Kidney (tissue), 14 donors: ENCODE measurements around the gene ARPC3. TPM values are rescaled to one million over a fixed set of nuclear protein-coding genes. Genes with fewer than 3 reads are reported as not detected.

Experiments used
- DNase-seq, 5 donors: peaks; one replicate each; pipeline ENCODE4 v3.0.0-alpha.2; 2013 to 2020
- FAIRE-seq: peaks from 2 replicates; lab custom pipeline; 2012; peaks lifted over from hg19 to GRCh38; lab: Jason Lieb, UNC
- H3K27ac ChIP-seq, 2 donors: one replicate each; pipeline ENCODE4 v1.7.0; 2013; ENCODE audit warnings: low read depth in 2 of 2, low read length in 2 of 2, inconsistent platforms in 1 of 2
- H3K27me3 ChIP-seq: one replicate; pipeline ENCODE4 v1.7.1; 2013; ENCODE audit warnings: low read length, inconsistent platforms; ENCODE audit not compliant: control insufficient read depth, insufficient read depth
- H3K36me3 ChIP-seq, 3 donors: one replicate each; pipeline versions ENCODE4 v1.7.0 to v1.7.1; 2013; ENCODE audit warnings: low read length in 3 of 3, control low read depth in 1 of 3, inconsistent platforms in 1 of 3; ENCODE audit not compliant: insufficient read depth in 3 of 3, control insufficient read depth in 2 of 3
- H3K4me1 ChIP-seq, 3 donors: one replicate each; pipeline versions ENCODE4 v1.7.0 to v1.7.1; 2013; ENCODE audit warnings: low read length in 3 of 3, inconsistent platforms in 1 of 3, low read depth in 1 of 3; ENCODE audit not compliant: control insufficient read depth in 2 of 3, insufficient read depth in 2 of 3
- H3K4me3 ChIP-seq, 3 donors: one replicate each; pipeline versions ENCODE4 v1.7.0 to v1.8.1; 2013; ENCODE audit warnings: low read length in 3 of 3, control low read depth in 1 of 3, inconsistent platforms in 1 of 3
- H3K9ac ChIP-seq, 3 donors: one replicate each; pipeline versions ENCODE4 v1.7.0 to v1.7.1; 2013; ENCODE audit warnings: low read length in 3 of 3, control low read depth in 1 of 3, inconsistent platforms in 1 of 3
- H3K9me3 ChIP-seq, 3 donors: one replicate each; pipeline versions ENCODE4 v1.7.0 to v1.7.1; 2013; ENCODE audit warnings: low read length in 3 of 3, control low read depth in 1 of 3, inconsistent platforms in 1 of 3; ENCODE audit not compliant: control insufficient read depth in 2 of 3, insufficient read depth in 1 of 3
- intact Hi-C: fragments of 100-400 bp; cut with DNase I; formaldehyde crosslinking; loops from one replicate; pipeline ENCODE4 v1.11.1; 2022
- polyA plus RNA-seq: library from polyadenylated mRNA; stranded (reverse); fragments of 350-450 nt; fragmentation: Illumina TruSeq; extraction: RNeasy Lipid Tissue Mini Kit (QIAGEN cat#74804); gene quantifications from one replicate; pipeline ENCODE4 v1.2.3, GENCODE V29; 2014; ENCODE audit warnings: low read depth, low replicate concordance; ENCODE audit not compliant: insufficient read depth
- total RNA-seq: library from RNA; stranded (reverse); fragmentation: NEBNext Ultra II Directional; extraction: Animal tissue kit (Norgen Biotek cat#: 25700); gene quantifications from one replicate; pipeline ENCODE4 v1.2.1, GENCODE V29; 2021
- TF ChIP-seq, protein P1 (sequence below): IDR thresholded peaks from 3 replicates; pipeline ENCODE4 v1.5.1; 2012; ENCODE audit warnings: mild to moderate bottlenecking, moderate library complexity, borderline replicate concordance; ENCODE audit not compliant: insufficient read depth; ENCODE audit errors: extremely low read depth
- donor health status: control.
- donor health status: control.
- donor health status: control.
- donor health status: control.
- donor health status: control.
- donor health status: DM: yes; HTN: yes; CAD: no.
- donor health status: Normal renal cell carcinoma (clear cell type).

The ARPC3 gene
- total and polyA plus RNA-seq, 2 donors from 2014 or later, result 204 to 325 TPM

DNA sequence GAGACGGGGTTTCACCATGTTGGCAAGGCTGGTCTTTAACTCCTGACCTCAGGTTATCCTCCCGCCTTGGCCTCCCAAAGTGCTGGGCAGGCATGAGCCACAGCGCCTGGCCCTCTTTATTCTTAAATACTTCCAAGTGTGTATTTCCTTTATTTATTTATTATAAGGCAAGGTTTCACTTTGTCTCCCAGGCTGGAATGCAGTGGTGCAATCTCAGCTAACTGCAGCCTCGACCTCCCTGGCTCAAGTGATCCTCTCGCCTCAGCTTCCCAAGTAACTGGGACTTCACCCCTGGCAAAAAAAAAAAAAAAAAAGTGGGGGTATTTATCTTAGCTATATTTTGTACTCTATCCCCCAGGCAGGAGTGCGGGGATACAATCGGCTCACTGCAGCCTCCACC is 25.3 kb upstream of the ARPC3 start:
- no peak overlapping the region for H3K4me3 ChIP-seq
- H3K27me3 ChIP-seq, result no peaks in the 10 kb centered on the region
- no peak overlapping the region for H3K27ac ChIP-seq
- no peak overlapping the region for H3K9ac ChIP-seq
- no peaks in the 10 kb centered on the region for H3K36me3 ChIP-seq
- no peak for DNase-seq
- no peak for FAIRE-seq
- H3K9me3 ChIP-seq, result no peaks in the 10 kb centered on the region
- H3K4me1 ChIP-seq, result no peaks in the 10 kb centered on the region
- intact Hi-C loops, result no loop called here
- TF ChIP-seq, protein P1, sequence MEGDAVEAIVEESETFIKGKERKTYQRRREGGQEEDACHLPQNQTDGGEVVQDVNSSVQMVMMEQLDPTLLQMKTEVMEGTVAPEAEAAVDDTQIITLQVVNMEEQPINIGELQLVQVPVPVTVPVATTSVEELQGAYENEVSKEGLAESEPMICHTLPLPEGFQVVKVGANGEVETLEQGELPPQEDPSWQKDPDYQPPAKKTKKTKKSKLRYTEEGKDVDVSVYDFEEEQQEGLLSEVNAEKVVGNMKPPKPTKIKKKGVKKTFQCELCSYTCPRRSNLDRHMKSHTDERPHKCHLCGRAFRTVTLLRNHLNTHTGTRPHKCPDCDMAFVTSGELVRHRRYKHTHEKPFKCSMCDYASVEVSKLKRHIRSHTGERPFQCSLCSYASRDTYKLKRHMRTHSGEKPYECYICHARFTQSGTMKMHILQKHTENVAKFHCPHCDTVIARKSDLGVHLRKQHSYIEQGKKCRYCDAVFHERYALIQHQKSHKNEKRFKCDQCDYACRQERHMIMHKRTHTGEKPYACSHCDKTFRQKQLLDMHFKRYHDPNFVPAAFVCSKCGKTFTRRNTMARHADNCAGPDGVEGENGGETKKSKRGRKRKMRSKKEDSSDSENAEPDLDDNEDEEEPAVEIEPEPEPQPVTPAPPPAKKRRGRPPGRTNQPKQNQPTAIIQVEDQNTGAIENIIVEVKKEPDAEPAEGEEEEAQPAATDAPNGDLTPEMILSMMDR, result no peak

DNA sequence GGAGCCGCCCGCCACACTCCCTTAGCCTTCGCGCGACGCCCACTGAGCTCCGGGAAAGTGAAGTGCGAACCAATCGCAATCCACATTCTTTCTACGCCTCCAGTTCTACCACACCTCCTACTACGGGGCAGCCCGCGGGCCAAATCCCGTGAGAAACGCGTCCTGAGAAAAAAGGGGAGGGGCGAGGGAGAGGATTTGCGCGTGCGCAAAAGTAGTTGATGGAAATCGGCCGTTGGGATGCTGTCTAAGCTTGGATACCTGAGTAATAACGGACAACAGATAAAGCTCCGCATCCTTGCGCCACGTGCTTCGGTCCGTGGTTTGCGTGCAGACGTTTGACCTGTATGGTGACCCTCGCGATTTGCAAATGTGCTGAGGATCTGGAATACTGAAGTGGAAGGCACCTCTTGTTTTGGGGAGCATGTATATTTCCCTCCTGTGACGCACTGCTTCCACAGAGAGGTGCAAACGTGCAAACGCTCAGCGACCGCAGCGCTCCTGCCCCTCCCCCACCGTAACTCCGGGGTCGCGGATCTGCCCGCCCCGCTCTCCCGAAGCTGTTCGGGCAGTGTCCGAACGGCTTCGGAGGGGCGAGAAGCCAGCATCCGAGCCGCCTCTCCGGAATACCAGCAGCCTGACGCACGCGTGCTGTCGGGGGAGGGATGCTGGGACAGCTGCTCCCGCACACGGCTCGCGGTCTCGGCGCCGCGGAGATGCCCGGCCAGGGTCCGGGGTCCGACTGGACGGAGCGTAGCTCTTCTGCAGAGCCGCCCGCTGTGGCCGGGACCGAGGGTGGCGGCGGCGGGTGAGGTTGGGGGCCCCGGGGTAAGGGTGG is 18.3 kb upstream of the ARPC3 start, which contains the start of the genes FAM216A and GPN3:
Gene FAM216A, plus strand, starts transcription at position 632 of the 835 bp plus-strand sequence. Its CDS starts 31 bp downstream, at position 663.
Gene GPN3, minus strand, starts transcription at position 44 of the 835 bp plus-strand sequence. CDS start 54 bp downstream, outside the sequence.
- intact Hi-C loops, result no loop called here

DNA sequence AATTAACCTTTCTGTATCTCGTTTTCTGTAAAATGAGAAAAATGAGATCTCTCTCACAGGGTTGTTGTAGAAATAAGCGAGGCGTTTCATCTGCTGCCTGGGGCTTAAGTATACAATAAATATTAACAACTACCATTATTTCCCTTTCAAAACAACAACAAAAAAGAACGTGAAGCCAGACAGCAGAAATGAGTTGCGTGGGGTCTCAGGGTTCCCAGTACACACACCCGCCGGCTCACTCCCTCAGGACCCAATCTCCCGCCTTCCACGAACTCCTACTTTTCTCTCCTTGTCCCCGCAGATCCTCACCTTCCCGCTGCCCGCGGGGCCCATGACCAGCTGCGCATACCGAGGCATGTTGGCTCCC is 17.7 kb upstream of the ARPC3 start:
- no peak for FAIRE-seq
- TF ChIP-seq, protein P1, result no peak

More for the DNA sequence above, 18.3 kb upstream of the ARPC3 start, which contains the start of the genes FAM216A and GPN3:
- H3K9me3 ChIP-seq, result no peaks in the 10 kb centered on the region
- H3K27ac ChIP-seq, result peak within 1 kb of the TSS; percentile 76 to 91
- no peaks in the 10 kb centered on the region for H3K27me3 ChIP-seq
- DNase-seq (peak; percentile 98 to 100 (median 99)), FAIRE-seq (peak; percentile 86)
- H3K9ac ChIP-seq, result peak within 1 kb of the TSS; percentile 13 to 95 (median 94)
- peaks cover 2 to 9% (median 2%) of the 10 kb centered on the region in 3 donors for H3K36me3 ChIP-seq
- H3K4me3 ChIP-seq, result peak within 1 kb of the TSS; percentile 89 to 93 (median 92)
- peaks cover 0 to 10% (median 3%) of the 10 kb centered on the region in 3 donors for H3K4me1 ChIP-seq
- TF ChIP-seq, protein P1, result peak; percentile 20

More for the DNA sequence above, 17.7 kb upstream of the ARPC3 start:
- Histone ChIP-seq H3K4me3 (peak overlapping the region; percentile 89 to 93 (median 92)), H3K27ac (peak overlapping the region; percentile 47 to 76), H3K36me3 (peaks cover 2 to 9% (median 2%) of the 10 kb centered on the region in 3 donors), H3K9me3 (no peaks in the 10 kb centered on the region), H3K9ac (peak overlapping the region; percentile 13 to 95 (median 94)), H3K4me1 (peaks cover 0 to 10% (median 3%) of the 10 kb centered on the region in 3 donors), H3K27me3 (no peaks in the 10 kb centered on the region)
- intact Hi-C loops, result no loop called here
- no peak for DNase-seq
